ENCODE results near the gene CCN6. TPM values are rescaled to one million over a fixed set of nuclear protein-coding genes. Genes with fewer than 3 reads are reported as not detected.

Gene CCN6
- total and polyA plus RNA-seq, 4 donors = 0.54 TPM; not detected in 3

GRCh38 chr6:112016320-112016719 lies 37.6 kb upstream of the CCN6 start:
- 69% methylated on average over 6 of the region's 6 CpGs for WGBS
- no peaks in the 10 kb centered on the region for H3K27me3 ChIP-seq (ENCODE audit: control insufficient read depth in 4 of 4, insufficient read depth in 4 of 4, low read length in 3 of 4)
- no peak for TF ChIP-seq YY1 (IDR thresholded peaks at IDR 0.05)
- TF ChIP-seq, protein P1, sequence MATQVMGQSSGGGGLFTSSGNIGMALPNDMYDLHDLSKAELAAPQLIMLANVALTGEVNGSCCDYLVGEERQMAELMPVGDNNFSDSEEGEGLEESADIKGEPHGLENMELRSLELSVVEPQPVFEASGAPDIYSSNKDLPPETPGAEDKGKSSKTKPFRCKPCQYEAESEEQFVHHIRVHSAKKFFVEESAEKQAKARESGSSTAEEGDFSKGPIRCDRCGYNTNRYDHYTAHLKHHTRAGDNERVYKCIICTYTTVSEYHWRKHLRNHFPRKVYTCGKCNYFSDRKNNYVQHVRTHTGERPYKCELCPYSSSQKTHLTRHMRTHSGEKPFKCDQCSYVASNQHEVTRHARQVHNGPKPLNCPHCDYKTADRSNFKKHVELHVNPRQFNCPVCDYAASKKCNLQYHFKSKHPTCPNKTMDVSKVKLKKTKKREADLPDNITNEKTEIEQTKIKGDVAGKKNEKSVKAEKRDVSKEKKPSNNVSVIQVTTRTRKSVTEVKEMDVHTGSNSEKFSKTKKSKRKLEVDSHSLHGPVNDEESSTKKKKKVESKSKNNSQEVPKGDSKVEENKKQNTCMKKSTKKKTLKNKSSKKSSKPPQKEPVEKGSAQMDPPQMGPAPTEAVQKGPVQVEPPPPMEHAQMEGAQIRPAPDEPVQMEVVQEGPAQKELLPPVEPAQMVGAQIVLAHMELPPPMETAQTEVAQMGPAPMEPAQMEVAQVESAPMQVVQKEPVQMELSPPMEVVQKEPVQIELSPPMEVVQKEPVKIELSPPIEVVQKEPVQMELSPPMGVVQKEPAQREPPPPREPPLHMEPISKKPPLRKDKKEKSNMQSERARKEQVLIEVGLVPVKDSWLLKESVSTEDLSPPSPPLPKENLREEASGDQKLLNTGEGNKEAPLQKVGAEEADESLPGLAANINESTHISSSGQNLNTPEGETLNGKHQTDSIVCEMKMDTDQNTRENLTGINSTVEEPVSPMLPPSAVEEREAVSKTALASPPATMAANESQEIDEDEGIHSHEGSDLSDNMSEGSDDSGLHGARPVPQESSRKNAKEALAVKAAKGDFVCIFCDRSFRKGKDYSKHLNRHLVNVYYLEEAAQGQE (IDR thresholded peaks at IDR 0.05) = no peak
- TF ChIP-seq SP1 (IDR thresholded peaks at IDR 0.05) = no peak
- TF ChIP-seq RAD21 (IDR thresholded peaks at IDR 0.05) = no peak
- no peak for TF ChIP-seq HNF4G (IDR thresholded peaks at IDR 0.05)
- TF ChIP-seq RXRA (IDR thresholded peaks at IDR 0.05) = no peak
- no peak for TF ChIP-seq NR2F2 (IDR thresholded peaks at IDR 0.05)
- TF ChIP-seq GABPA (IDR thresholded peaks at IDR 0.05 in 1 of 2, conservative IDR thresholded peaks at IDR 0.05 in 1 of 2) = no peak
- no peak for TF ChIP-seq TAF1 (conservative IDR thresholded peaks at IDR 0.05)
- TF ChIP-seq CTCF (IDR thresholded peaks at IDR 0.05; ENCODE audit: low read depth, low read length, missing input control) = no peak
- TF ChIP-seq, protein P2, sequence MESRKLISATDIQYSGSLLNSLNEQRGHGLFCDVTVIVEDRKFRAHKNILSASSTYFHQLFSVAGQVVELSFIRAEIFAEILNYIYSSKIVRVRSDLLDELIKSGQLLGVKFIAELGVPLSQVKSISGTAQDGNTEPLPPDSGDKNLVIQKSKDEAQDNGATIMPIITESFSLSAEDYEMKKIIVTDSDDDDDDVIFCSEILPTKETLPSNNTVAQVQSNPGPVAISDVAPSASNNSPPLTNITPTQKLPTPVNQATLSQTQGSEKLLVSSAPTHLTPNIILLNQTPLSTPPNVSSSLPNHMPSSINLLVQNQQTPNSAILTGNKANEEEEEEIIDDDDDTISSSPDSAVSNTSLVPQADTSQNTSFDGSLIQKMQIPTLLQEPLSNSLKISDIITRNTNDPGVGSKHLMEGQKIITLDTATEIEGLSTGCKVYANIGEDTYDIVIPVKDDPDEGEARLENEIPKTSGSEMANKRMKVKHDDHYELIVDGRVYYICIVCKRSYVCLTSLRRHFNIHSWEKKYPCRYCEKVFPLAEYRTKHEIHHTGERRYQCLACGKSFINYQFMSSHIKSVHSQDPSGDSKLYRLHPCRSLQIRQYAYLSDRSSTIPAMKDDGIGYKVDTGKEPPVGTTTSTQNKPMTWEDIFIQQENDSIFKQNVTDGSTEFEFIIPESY (IDR thresholded peaks at IDR 0.05) = no peak
- TF ChIP-seq HNF4A (conservative IDR thresholded peaks at IDR 0.05) = no peak
- TF ChIP-seq JUND (IDR thresholded peaks at IDR 0.05) = no peak
- no peak for TF ChIP-seq FOXA2 (IDR thresholded peaks at IDR 0.05)
- no peak for TF ChIP-seq MAX (IDR thresholded peaks at IDR 0.05)
- TF ChIP-seq, protein P3, sequence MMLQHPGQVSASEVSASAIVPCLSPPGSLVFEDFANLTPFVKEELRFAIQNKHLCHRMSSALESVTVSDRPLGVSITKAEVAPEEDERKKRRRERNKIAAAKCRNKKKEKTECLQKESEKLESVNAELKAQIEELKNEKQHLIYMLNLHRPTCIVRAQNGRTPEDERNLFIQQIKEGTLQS (IDR thresholded peaks at IDR 0.05) = no peak
- no peak for DNase-seq (ENCODE audit: low spot score)
- peaks cover 1 to 24% (median 17%) of the 10 kb centered on the region in 4 donors for H3K4me1 ChIP-seq (ENCODE audit: control insufficient read depth in 4 of 4, insufficient read depth in 4 of 4, low read length in 3 of 4)
- no peaks in the 10 kb centered on the region for H3K36me3 ChIP-seq (ENCODE audit: control insufficient read depth in 4 of 4, insufficient read depth in 3 of 4, low read depth in 1 of 4, low read length in 3 of 4)
- H3K27ac ChIP-seq (ENCODE audit: low read depth in 1 of 2, low read length in 2 of 2) = no peak overlapping the region
- H3K9ac ChIP-seq (ENCODE audit: low read depth in 1 of 2, low read length in 2 of 2) = no peak overlapping the region
- H3K9me3 ChIP-seq (ENCODE audit: control insufficient read depth in 4 of 4, low read length in 3 of 4) = no peaks in the 10 kb centered on the region
- no peak overlapping the region for H3K4me3 ChIP-seq (ENCODE audit: low read depth in 1 of 3, low read length in 3 of 3)

DNA sequence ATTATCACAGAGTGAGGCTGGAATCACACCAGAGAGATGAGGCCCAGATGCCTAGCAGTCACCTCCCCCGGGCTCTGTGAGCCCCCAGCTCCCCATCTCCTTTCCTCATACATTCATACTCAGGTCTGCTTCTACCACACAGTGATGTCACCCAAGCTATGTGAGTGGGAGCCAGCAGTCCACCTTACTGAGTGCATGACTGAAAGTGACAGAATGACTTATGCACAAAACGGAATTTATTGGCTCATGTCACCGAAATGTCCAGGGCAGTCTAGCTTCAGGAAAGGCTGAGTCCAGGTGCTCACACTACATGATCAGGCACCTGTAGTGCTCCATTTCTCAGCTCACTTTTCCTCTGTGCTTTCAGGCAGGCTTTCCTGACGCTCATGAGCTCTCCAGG lies 36.7 kb upstream of the CCN6 start:
- H3K27me3 ChIP-seq (ENCODE audit: control insufficient read depth in 4 of 4, insufficient read depth in 4 of 4, low read length in 3 of 4) = no peaks in the 10 kb centered on the region
- TF ChIP-seq RXRA (IDR thresholded peaks at IDR 0.05) = no peak
- TF ChIP-seq HNF4G (IDR thresholded peaks at IDR 0.05) = no peak
- no peak for TF ChIP-seq TAF1 (conservative IDR thresholded peaks at IDR 0.05)
- TF ChIP-seq, protein P1 (IDR thresholded peaks at IDR 0.05) = no peak
- TF ChIP-seq JUND (IDR thresholded peaks at IDR 0.05) = no peak
- no peak for TF ChIP-seq MAX (IDR thresholded peaks at IDR 0.05)
- TF ChIP-seq FOXA2 (IDR thresholded peaks at IDR 0.05) = no peak
- no peak for TF ChIP-seq HNF4A (conservative IDR thresholded peaks at IDR 0.05)
- TF ChIP-seq NR2F2 (IDR thresholded peaks at IDR 0.05) = no peak
- TF ChIP-seq, protein P3 (IDR thresholded peaks at IDR 0.05) = no peak
- TF ChIP-seq SP1 (IDR thresholded peaks at IDR 0.05) = no peak
- no peak for TF ChIP-seq RAD21 (IDR thresholded peaks at IDR 0.05)
- TF ChIP-seq, protein P2 (IDR thresholded peaks at IDR 0.05) = no peak
- TF ChIP-seq GABPA (IDR thresholded peaks at IDR 0.05 in 1 of 2, conservative IDR thresholded peaks at IDR 0.05 in 1 of 2) = no peak

More for the DNA sequence above, 36.7 kb upstream of the CCN6 start:
- no peak overlapping the region for H3K9ac ChIP-seq (ENCODE audit: low read depth in 1 of 2, low read length in 2 of 2)
- peaks cover 1 to 24% (median 17%) of the 10 kb centered on the region in 4 donors for H3K4me1 ChIP-seq (ENCODE audit: control insufficient read depth in 4 of 4, insufficient read depth in 4 of 4, low read length in 3 of 4)
- no peaks in the 10 kb centered on the region for H3K9me3 ChIP-seq (ENCODE audit: control insufficient read depth in 4 of 4, low read length in 3 of 4)
- H3K36me3 ChIP-seq (ENCODE audit: control insufficient read depth in 4 of 4, insufficient read depth in 3 of 4, low read depth in 1 of 4, low read length in 3 of 4) = no peaks in the 10 kb centered on the region
- DNase-seq (ENCODE audit: low spot score) = no peak
- H3K27ac ChIP-seq (ENCODE audit: low read depth in 1 of 2, low read length in 2 of 2) = no peak overlapping the region
- WGBS = 95% methylated on average over 4 of the region's 4 CpGs
- H3K4me3 ChIP-seq (ENCODE audit: low read depth in 1 of 3, low read length in 3 of 3) = no peak overlapping the region

All from liver (tissue), 9 donors.